Measurements from ENCODE around the gene DLG2.

Gene DLG2

GRCh38 chr11:84612645-84613044, 1014.5 kb downstream of the DLG2 start:
- no peak overlapping the region for H3K4me3 ChIP-seq (ENCODE audit: low read depth in 1 of 2, low read length in 2 of 2)
- no peaks in the 10 kb centered on the region for H3K36me3 ChIP-seq (ENCODE audit: insufficient read depth, low read length)
- H3K27me3 ChIP-seq (ENCODE audit: control insufficient read depth in 1 of 2, insufficient read depth in 2 of 2, low read length in 2 of 2): no peaks in the 10 kb centered on the region
- H3K9me3 ChIP-seq (ENCODE audit: low read length): no peaks in the 10 kb centered on the region
- H3K27ac ChIP-seq (ENCODE audit: low read depth, low read length): no peak overlapping the region
- H3K4me1 ChIP-seq (ENCODE audit: insufficient read depth, low read length): peaks cover 11% of the 10 kb centered on the region
- no peak overlapping the region for H3K9ac ChIP-seq (ENCODE audit: low read length)

- Histone ChIP-seq H3K4me3 (ENCODE audit: low read depth in 1 of 2, low read length in 2 of 2) (no peak overlapping the region), H3K27me3 (ENCODE audit: control insufficient read depth in 1 of 2, insufficient read depth in 2 of 2, low read length in 2 of 2) (no peaks in the 10 kb centered on the region), H3K27ac (ENCODE audit: low read depth, low read length) (no peak overlapping the region), H3K36me3 (ENCODE audit: insufficient read depth, low read length) (no peaks in the 10 kb centered on the region), H3K4me1 (ENCODE audit: insufficient read depth, low read length) (peaks cover 12% of the 10 kb centered on the region), H3K9ac (ENCODE audit: low read length) (no peak overlapping the region), H3K9me3 (ENCODE audit: low read length) (no peaks in the 10 kb centered on the region)
Measured at GRCh38 chr11:84608837-84609196, 1018.3 kb downstream of the DLG2 start.

GRCh38 chr11:84607975-84608836, 1018.9 kb downstream of the DLG2 start:
- no peaks in the 10 kb centered on the region for H3K36me3 ChIP-seq (ENCODE audit: insufficient read depth, low read length)
- no peaks in the 10 kb centered on the region for H3K27me3 ChIP-seq (ENCODE audit: control insufficient read depth in 1 of 2, insufficient read depth in 2 of 2, low read length in 2 of 2)
- H3K9ac ChIP-seq (ENCODE audit: low read length): no peak overlapping the region
- H3K4me1 ChIP-seq (ENCODE audit: insufficient read depth, low read length): peaks cover 12% of the 10 kb centered on the region
- no peak overlapping the region for H3K27ac ChIP-seq (ENCODE audit: low read depth, low read length)
- H3K4me3 ChIP-seq (ENCODE audit: low read depth in 1 of 2, low read length in 2 of 2): no peak overlapping the region
- H3K9me3 ChIP-seq (ENCODE audit: low read length): no peaks in the 10 kb centered on the region

- Histone ChIP-seq H3K36me3 (ENCODE audit: insufficient read depth, low read length) (no peaks in the 10 kb centered on the region), H3K27ac (ENCODE audit: low read depth, low read length) (no peak overlapping the region), H3K4me1 (ENCODE audit: insufficient read depth, low read length) (no peaks in the 10 kb centered on the region), H3K9me3 (ENCODE audit: low read length) (no peaks in the 10 kb centered on the region), H3K9ac (ENCODE audit: low read length) (no peak overlapping the region), H3K27me3 (ENCODE audit: control insufficient read depth in 1 of 2, insufficient read depth in 2 of 2, low read length in 2 of 2) (no peaks in the 10 kb centered on the region), H3K4me3 (ENCODE audit: low read depth in 1 of 2, low read length in 2 of 2) (no peak overlapping the region)
Measured at GRCh38 chr11:84594602-84595001, 1032.5 kb downstream of the DLG2 start.

GRCh38 chr11:84590106-84590505, 1037.0 kb downstream of the DLG2 start:
- H3K27me3 ChIP-seq (ENCODE audit: control insufficient read depth in 1 of 2, insufficient read depth in 2 of 2, low read length in 2 of 2): no peaks in the 10 kb centered on the region
- H3K36me3 ChIP-seq (ENCODE audit: insufficient read depth, low read length): no peaks in the 10 kb centered on the region
- H3K9ac ChIP-seq (ENCODE audit: low read length): no peak overlapping the region
- no peak overlapping the region for H3K4me3 ChIP-seq (ENCODE audit: low read depth in 1 of 2, low read length in 2 of 2)
- H3K9me3 ChIP-seq (ENCODE audit: low read length): no peaks in the 10 kb centered on the region
- no peaks in the 10 kb centered on the region for H3K4me1 ChIP-seq (ENCODE audit: insufficient read depth, low read length)
- no peak overlapping the region for H3K27ac ChIP-seq (ENCODE audit: low read depth, low read length)

GRCh38 chr11:84588131-84588829, 1038.9 kb downstream of the DLG2 start:
- H3K36me3 ChIP-seq (ENCODE audit: insufficient read depth, low read length): no peaks in the 10 kb centered on the region
- H3K4me3 ChIP-seq (ENCODE audit: low read depth in 1 of 2, low read length in 2 of 2): no peak overlapping the region
- H3K4me1 ChIP-seq (ENCODE audit: insufficient read depth, low read length): no peaks in the 10 kb centered on the region
- no peaks in the 10 kb centered on the region for H3K9me3 ChIP-seq (ENCODE audit: low read length)
- H3K9ac ChIP-seq (ENCODE audit: low read length): no peak overlapping the region
- no peak overlapping the region for H3K27ac ChIP-seq (ENCODE audit: low read depth, low read length)
- H3K27me3 ChIP-seq (ENCODE audit: control insufficient read depth in 1 of 2, insufficient read depth in 2 of 2, low read length in 2 of 2): no peaks in the 10 kb centered on the region

- no peak overlapping the region for H3K9ac ChIP-seq (ENCODE audit: low read length)
- no peaks in the 10 kb centered on the region for H3K4me1 ChIP-seq (ENCODE audit: insufficient read depth, low read length)
- no peaks in the 10 kb centered on the region for H3K9me3 ChIP-seq (ENCODE audit: low read length)
- H3K36me3 ChIP-seq (ENCODE audit: insufficient read depth, low read length): no peaks in the 10 kb centered on the region
- no peaks in the 10 kb centered on the region for H3K27me3 ChIP-seq (ENCODE audit: control insufficient read depth in 1 of 2, insufficient read depth in 2 of 2, low read length in 2 of 2)
- no peak overlapping the region for H3K27ac ChIP-seq (ENCODE audit: low read depth, low read length)
- H3K4me3 ChIP-seq (ENCODE audit: low read depth in 1 of 2, low read length in 2 of 2): no peak overlapping the region
Measured at GRCh38 chr11:84583106-84583505, 1044.0 kb downstream of the DLG2 start.

- Histone ChIP-seq H3K36me3 (ENCODE audit: insufficient read depth, low read length) (no peaks in the 10 kb centered on the region), H3K9ac (ENCODE audit: low read length) (no peak overlapping the region), H3K9me3 (ENCODE audit: low read length) (no peaks in the 10 kb centered on the region), H3K4me3 (ENCODE audit: low read depth in 1 of 2, low read length in 2 of 2) (no peak overlapping the region), H3K4me1 (ENCODE audit: insufficient read depth, low read length) (no peaks in the 10 kb centered on the region), H3K27me3 (ENCODE audit: control insufficient read depth in 1 of 2, insufficient read depth in 2 of 2, low read length in 2 of 2) (no peaks in the 10 kb centered on the region), H3K27ac (ENCODE audit: low read depth, low read length) (no peak overlapping the region)
Measured at GRCh38 chr11:84581083-84581482, 1046.1 kb downstream of the DLG2 start.

- Histone ChIP-seq H3K9ac (ENCODE audit: low read length) (no peak overlapping the region), H3K4me1 (ENCODE audit: insufficient read depth, low read length) (no peaks in the 10 kb centered on the region), H3K4me3 (ENCODE audit: low read depth in 1 of 2, low read length in 2 of 2) (no peak overlapping the region), H3K9me3 (ENCODE audit: low read length) (no peaks in the 10 kb centered on the region), H3K27me3 (ENCODE audit: control insufficient read depth in 1 of 2, insufficient read depth in 2 of 2, low read length in 2 of 2) (no peaks in the 10 kb centered on the region), H3K36me3 (ENCODE audit: insufficient read depth, low read length) (no peaks in the 10 kb centered on the region), H3K27ac (ENCODE audit: low read depth, low read length) (no peak overlapping the region)
Measured at GRCh38 chr11:84580428-84580827, 1046.7 kb downstream of the DLG2 start.

- H3K4me3 ChIP-seq (ENCODE audit: low read depth in 1 of 2, low read length in 2 of 2): no peak overlapping the region
- no peak overlapping the region for H3K27ac ChIP-seq (ENCODE audit: low read depth, low read length)
- H3K4me1 ChIP-seq (ENCODE audit: insufficient read depth, low read length): no peaks in the 10 kb centered on the region
- no peak overlapping the region for H3K9ac ChIP-seq (ENCODE audit: low read length)
- no peaks in the 10 kb centered on the region for H3K36me3 ChIP-seq (ENCODE audit: insufficient read depth, low read length)
- H3K9me3 ChIP-seq (ENCODE audit: low read length): no peaks in the 10 kb centered on the region
- H3K27me3 ChIP-seq (ENCODE audit: control insufficient read depth in 1 of 2, insufficient read depth in 2 of 2, low read length in 2 of 2): no peaks in the 10 kb centered on the region
Measured at GRCh38 chr11:84573868-84574267, 1053.3 kb downstream of the DLG2 start.

- H3K27ac ChIP-seq (ENCODE audit: low read depth, low read length): no peak overlapping the region
- H3K4me1 ChIP-seq (ENCODE audit: insufficient read depth, low read length): no peaks in the 10 kb centered on the region
- no peak overlapping the region for H3K4me3 ChIP-seq (ENCODE audit: low read depth in 1 of 2, low read length in 2 of 2)
- H3K9ac ChIP-seq (ENCODE audit: low read length): no peak overlapping the region
- H3K36me3 ChIP-seq (ENCODE audit: insufficient read depth, low read length): no peaks in the 10 kb centered on the region
- no peaks in the 10 kb centered on the region for H3K27me3 ChIP-seq (ENCODE audit: control insufficient read depth in 1 of 2, insufficient read depth in 2 of 2, low read length in 2 of 2)
- H3K9me3 ChIP-seq (ENCODE audit: low read length): no peaks in the 10 kb centered on the region
Measured at GRCh38 chr11:84566671-84567070, 1060.5 kb downstream of the DLG2 start.

GRCh38 chr11:84564867-84565184, 1062.3 kb downstream of the DLG2 start:
- Histone ChIP-seq H3K4me1 (ENCODE audit: insufficient read depth, low read length) (no peaks in the 10 kb centered on the region), H3K9me3 (ENCODE audit: low read length) (no peaks in the 10 kb centered on the region), H3K4me3 (ENCODE audit: low read depth in 1 of 2, low read length in 2 of 2) (no peak overlapping the region), H3K36me3 (ENCODE audit: insufficient read depth, low read length) (no peaks in the 10 kb centered on the region), H3K27ac (ENCODE audit: low read depth, low read length) (no peak overlapping the region), H3K9ac (ENCODE audit: low read length) (no peak overlapping the region), H3K27me3 (ENCODE audit: control insufficient read depth in 1 of 2, insufficient read depth in 2 of 2, low read length in 2 of 2) (no peaks in the 10 kb centered on the region)
